Measurements from ENCODE around the gene KRT71.

GRCh38 chr12:52496054-52496453 is 56.9 kb downstream of the KRT71 start:
- TF ChIP-seq RAD21 (IDR thresholded peaks at IDR 0.05 in 1 of 2, conservative IDR thresholded peaks at IDR 0.05 in 1 of 2; ENCODE audit: low read depth in 2 of 2, low read length in 2 of 2) (no peak), EZH2 (IDR thresholded peaks at IDR 0.05; ENCODE audit: low read depth, low read length, severe bottlenecking) (no peak), RXRA (IDR thresholded peaks at IDR 0.05; ENCODE audit: insufficient read depth, low read depth, low read length) (no peak), HDAC2 (IDR thresholded peaks at IDR 0.05; ENCODE audit: borderline replicate concordance in 1 of 2, low read depth in 2 of 2, low read length in 2 of 2) (no peak), EP300 (IDR thresholded peaks at IDR 0.05; ENCODE audit: borderline replicate concordance in 1 of 2, low read depth in 2 of 2, low read length in 2 of 2) (no peak), SRF (IDR thresholded peaks at IDR 0.05; ENCODE audit: low read depth, low read length) (no peak), GABPA (IDR thresholded peaks at IDR 0.05; ENCODE audit: borderline replicate concordance, insufficient read depth, low read length) (no peak), EGR1 (IDR thresholded peaks at IDR 0.05; ENCODE audit: borderline replicate concordance, low read depth, low read length) (no peak), TCF12 (IDR thresholded peaks at IDR 0.05; ENCODE audit: low read depth, low read length) (no peak), TAF1 (IDR thresholded peaks at IDR 0.05; ENCODE audit: low read depth, low read length) (no peak)
- TF ChIP-seq, protein P1, sequence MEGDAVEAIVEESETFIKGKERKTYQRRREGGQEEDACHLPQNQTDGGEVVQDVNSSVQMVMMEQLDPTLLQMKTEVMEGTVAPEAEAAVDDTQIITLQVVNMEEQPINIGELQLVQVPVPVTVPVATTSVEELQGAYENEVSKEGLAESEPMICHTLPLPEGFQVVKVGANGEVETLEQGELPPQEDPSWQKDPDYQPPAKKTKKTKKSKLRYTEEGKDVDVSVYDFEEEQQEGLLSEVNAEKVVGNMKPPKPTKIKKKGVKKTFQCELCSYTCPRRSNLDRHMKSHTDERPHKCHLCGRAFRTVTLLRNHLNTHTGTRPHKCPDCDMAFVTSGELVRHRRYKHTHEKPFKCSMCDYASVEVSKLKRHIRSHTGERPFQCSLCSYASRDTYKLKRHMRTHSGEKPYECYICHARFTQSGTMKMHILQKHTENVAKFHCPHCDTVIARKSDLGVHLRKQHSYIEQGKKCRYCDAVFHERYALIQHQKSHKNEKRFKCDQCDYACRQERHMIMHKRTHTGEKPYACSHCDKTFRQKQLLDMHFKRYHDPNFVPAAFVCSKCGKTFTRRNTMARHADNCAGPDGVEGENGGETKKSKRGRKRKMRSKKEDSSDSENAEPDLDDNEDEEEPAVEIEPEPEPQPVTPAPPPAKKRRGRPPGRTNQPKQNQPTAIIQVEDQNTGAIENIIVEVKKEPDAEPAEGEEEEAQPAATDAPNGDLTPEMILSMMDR (IDR thresholded peaks at IDR 0.05; ENCODE audit: control extremely low read depth in 1 of 3, insufficient read depth in 1 of 3, low read depth in 1 of 3, low read length in 3 of 3): no peak

Data from H1 (cell line).